Gastroesophageal sphincter (tissue), 3 donors: ENCODE data around the gene MTARC2.

Experiments
- CTCF ChIP-seq, 4 experiments: fragments of 200-600 bp in 2 of 4; fragments of 450-650 bp in 2 of 4; sonication (generic) in 1 of 4; IDR thresholded peaks; one replicate each; pipeline ENCODE4 v1.5.1; 2017 to 2019; ENCODE audit warnings: antibody characterized with exemption in 4 of 4, mild to moderate bottlenecking in 2 of 4, moderate library complexity in 2 of 4
- EP300 ChIP-seq: sonication (generic); formaldehyde crosslinking; IDR thresholded peaks from one replicate; pipeline ENCODE4 v1.6.1; 2017; ENCODE audit warnings: antibody characterized with exemption, mild to moderate bottlenecking
- POLR2A ChIP-seq, 2 donors: fragments of 450-650 bp; IDR thresholded peaks; one replicate each; pipeline ENCODE4 v1.6.1; 2017; ENCODE audit warnings: antibody characterized with exemption in 2 of 2, mild to moderate bottlenecking in 2 of 2, moderate library complexity in 1 of 2

- TF ChIP-seq CTCF (IDR thresholded peaks at IDR 0.05) (no peak), EP300 (no peak), POLR2A (IDR thresholded peaks at IDR 0.05) (no peak)
Observed at GRCh38 chr1:220754212-220754917, 6.2 kb downstream of the MTARC2 start.
